Measurements from ENCODE around the gene PYGM. TPM values are rescaled to one million over a fixed set of nuclear protein-coding genes. Genes with fewer than 3 reads are reported as not detected.

Gene PYGM
- total and polyA plus RNA-seq, 2 of the 8 experiments (the other 6 are each of a cell fraction or from before 2014, with no cell fraction given) = 9.6 to 10.0 TPM

DNA sequence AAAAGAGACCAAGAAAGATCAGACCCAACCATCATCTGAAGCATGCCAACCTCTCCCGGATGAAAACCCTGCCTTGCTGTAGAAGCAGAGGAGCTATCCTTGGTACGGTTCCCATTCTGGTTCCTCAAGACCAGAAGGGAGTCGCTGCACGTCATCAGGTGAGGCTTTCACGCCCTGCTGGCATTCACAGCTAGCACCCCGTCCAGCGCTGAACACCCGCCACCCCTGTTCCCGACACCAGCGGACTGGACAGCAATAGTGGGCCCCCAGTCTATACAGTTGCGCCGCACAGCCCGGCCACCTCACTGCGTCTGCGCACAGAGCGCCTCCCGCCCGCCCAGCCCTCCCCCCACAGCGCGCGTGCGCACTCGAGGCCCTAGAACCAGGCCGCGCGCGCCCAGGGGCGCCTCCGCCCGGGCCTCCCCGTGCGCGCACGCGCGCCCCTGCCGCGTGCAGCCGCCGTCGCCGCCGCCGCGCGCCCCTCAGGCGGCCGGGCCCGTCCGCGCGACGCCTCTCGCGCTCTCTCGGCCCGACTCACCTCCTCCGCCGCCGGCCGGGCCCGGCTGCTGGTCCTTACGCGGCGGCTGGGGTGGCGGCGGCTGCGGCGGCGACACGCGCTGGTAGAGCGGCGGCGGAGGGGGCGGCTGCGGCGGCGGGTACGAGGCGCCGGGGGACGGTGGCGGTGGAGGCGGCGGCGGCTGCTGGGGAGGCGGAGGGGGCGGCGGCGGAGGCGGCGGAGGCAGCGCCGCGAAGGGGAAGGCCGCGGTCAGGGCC, 17.9 kb upstream of the PYGM start:
- Histone ChIP-seq H2BK120ac (replicated peaks; ENCODE audit: low read depth, low read length) (no peak overlapping the region), H4K5ac (ENCODE audit: insufficient read length, low read depth, low read length) (no peak overlapping the region), H3K4me2 (ENCODE audit: insufficient read depth in 1 of 2, low read depth in 2 of 2, low read length in 2 of 2) (peak overlapping the region; percentile 84 to 92), H4K91ac (replicated peaks; ENCODE audit: insufficient read length, low read length) (no peak overlapping the region), H3K4me1 (replicated peaks in 1 of 4; ENCODE audit: control insufficient read depth in 3 of 4, insufficient read depth in 4 of 4, low read length in 3 of 4) (peaks cover 2 to 6% (median 5%) of the 10 kb centered on the region in 4 experiments; a peak in 5 of 7 replicates), H3K36me3 (ENCODE audit: control insufficient read depth in 2 of 4, insufficient read depth in 4 of 4, low read length in 3 of 4) (peaks cover 38 to 45% (median 42%) of the 10 kb centered on the region in 4 experiments), H3K9ac (replicated peaks in 1 of 4; ENCODE audit: extremely low read depth in 1 of 4, low read depth in 3 of 4, low read length in 3 of 4) (peak overlapping the region; percentile 48 to 99 (median 93)), H3K79me2 (ENCODE audit: control insufficient read depth in 1 of 2, insufficient read depth in 2 of 2, low read length in 2 of 2) (peaks cover 30 to 49% of the 10 kb centered on the region in 2 experiments), H2AK5ac (ENCODE audit: low read depth, low read length) (no peak overlapping the region), H3K23me2 (ENCODE audit: low read depth, low read length) (peaks cover 9% of the 10 kb centered on the region), H2BK20ac (ENCODE audit: low read length) (no peak overlapping the region), H3K18ac (ENCODE audit: extremely low read depth, low read length) (no peak overlapping the region), H3K23ac (ENCODE audit: insufficient read length) (no peak overlapping the region), H4K20me1 (replicated peaks in 1 of 2; ENCODE audit: control insufficient read depth in 1 of 2, insufficient read depth in 2 of 2, low read length in 2 of 2) (peaks cover 30 to 34% of the 10 kb centered on the region in 2 experiments), H3K27me3 (replicated peaks in 1 of 4; ENCODE audit: control insufficient read depth in 3 of 4, extremely low read depth in 1 of 4, insufficient read depth in 3 of 4, low read length in 3 of 4) (no peaks in the 10 kb centered on the region), H2BK5ac (ENCODE audit: low read depth, low read length) (0 out of 2 replicates have a peak overlapping the region, but pooled peaks have one; percentile 8), H3K14ac (ENCODE audit: insufficient read length) (no peak overlapping the region), H2BK12ac (ENCODE audit: low read depth, low read length) (no peak overlapping the region), H3K79me1 (ENCODE audit: low read depth, low read length) (peaks cover 9% of the 10 kb centered on the region), H3K27ac (ENCODE audit: low read depth, low read length) (peak overlapping the region; percentile 93), H2AFZ (ENCODE audit: low read length) (no peak overlapping the region), H4K8ac (ENCODE audit: extremely low read depth, insufficient read depth, low read length) (peak overlapping the region; percentile 86), H3K56ac (replicated peaks; ENCODE audit: insufficient read length, low read depth, low read length) (no peak overlapping the region), H3K4ac (replicated peaks; ENCODE audit: insufficient read length, low read depth, low read length) (no peak overlapping the region), H2BK15ac (ENCODE audit: low read length) (no peak overlapping the region), H3K4me3 (ENCODE audit: extremely low read depth in 1 of 4, insufficient read depth in 2 of 4, low read depth in 3 of 4, low read length in 4 of 4) (peak overlapping the region; percentile 69 to 99 (median 95)), H3K9me3 (ENCODE audit: insufficient read depth in 2 of 2, low read depth in 1 of 2, low read length in 1 of 2) (no peaks in the 10 kb centered on the region)
- 1% methylated on average over 25 of the region's 98 CpGs; no CpG with 5 or more reads in 1 of the 2 experiments for WGBS, 2 experiments (ENCODE audit: extremely low coverage in 1 of 2, insufficient coverage in 1 of 2, insufficient read length in 1 of 2, insufficient replicate concordance in 2 of 2, low coverage in 1 of 2, low lambda C conversion rate in 2 of 2, missing lambda C conversion rate in 1 of 2)
- DNase-seq (ENCODE audit: low read depth in 1 of 2, low spot score in 2 of 2) (peak in 1 of 2 experiments; percentile 80), FAIRE-seq (no peak)
- ChIA-PET POLR2A (ENCODE audit: partially characterized antibody) (interaction anchor here (0.5 to 29.2 kb wide), 11 partner anchors 10 to 534 kb away, joined by 3 to 1087 read pairs (median 4); partner anchors contain the start of genes PYGM and RASGRP2), CTCF (ENCODE audit: partially characterized antibody) (interaction anchor here (0.7 to 23.6 kb wide), 5 partner anchors 10 to 71 kb away, joined by 3 to 376 read pairs (median 3); partner anchors contain the start of gene RASGRP2)
- TF ChIP-seq HDAC2 (IDR thresholded peaks at IDR 0.05; ENCODE audit: borderline replicate concordance in 1 of 2, low read depth in 2 of 2, low read length in 2 of 2) (peak in 1 of 2 experiments; percentile 75; a peak in 1 of 4 replicates), POLR2A (IDR thresholded peaks at IDR 0.05; ENCODE audit: control extremely low read depth in 1 of 2, low read depth in 2 of 2, low read length in 2 of 2) (peak in 1 of 2 experiments; percentile 43; a peak in 1 of 3 replicates), NANOG (IDR thresholded peaks at IDR 0.05; ENCODE audit: insufficient read depth, low read depth, low read length, poor library complexity, severe bottlenecking) (no peak), SAP30 (IDR thresholded peaks at IDR 0.05; ENCODE audit: insufficient read depth, insufficient replicate concordance, low read length) (peak; percentile 76), NRF1 (IDR thresholded peaks at IDR 0.05; ENCODE audit: low read depth, low read length) (peak; percentile 52), CREB1 (IDR thresholded peaks at IDR 0.05) (0 out of 2 replicates have a peak, but pooled peaks have one; percentile 24), PHF8 (conservative IDR thresholded peaks at IDR 0.05; ENCODE audit: low read depth, low read length) (0 out of 2 replicates have a peak, but pooled peaks have one; percentile 20), BCL11A (IDR thresholded peaks at IDR 0.05; ENCODE audit: low read depth in 2 of 2, low read length in 2 of 2) (no peak), SIN3A (conservative IDR thresholded peaks at IDR 0.05 in 1 of 2, IDR thresholded peaks at IDR 0.05 in 1 of 2; ENCODE audit: low read depth in 1 of 2, low read length in 2 of 2) (peak; percentile 86 to 91; a peak in 2 of 4 replicates), CBX8 (IDR thresholded peaks at IDR 0.05; ENCODE audit: borderline replicate concordance, low read depth, low read length) (no peak), BACH1 (IDR thresholded peaks at IDR 0.05; ENCODE audit: low read length) (no peak)
